Subcutaneous abdominal adipose tissue (tissue), 5 donors: ENCODE data around the gene ELAVL1.

Experiments
- H3K27ac ChIP-seq: one replicate; pipeline ENCODE4 v1.7.0; 2013; ENCODE audit warnings: low read depth, mild to moderate bottlenecking, inconsistent platforms, low read length, moderate library complexity
- H3K27me3 ChIP-seq, 5 donors: one replicate each; pipeline ENCODE4 v1.7.0; 2013; ENCODE audit warnings: low read length in 5 of 5, inconsistent platforms in 1 of 5; ENCODE audit not compliant: control insufficient read depth in 5 of 5, insufficient read depth in 4 of 5
- H3K36me3 ChIP-seq, 5 donors: one replicate each; pipeline ENCODE4 v1.7.0; 2013; ENCODE audit warnings: low read length in 5 of 5; ENCODE audit not compliant: control insufficient read depth in 5 of 5, insufficient read depth in 5 of 5
- H3K4me1 ChIP-seq, 5 donors: one replicate each; pipeline ENCODE4 v1.7.0; 2013; ENCODE audit warnings: low read length in 5 of 5, mild to moderate bottlenecking in 3 of 5, moderate library complexity in 1 of 5; ENCODE audit not compliant: control insufficient read depth in 5 of 5, insufficient read depth in 5 of 5
- H3K4me3 ChIP-seq, 5 donors: one replicate each; pipeline ENCODE4 v1.7.0; 2013; ENCODE audit warnings: low read length in 5 of 5, low read depth in 1 of 5
- H3K9ac ChIP-seq, 5 donors: one replicate each; pipeline ENCODE4 v1.7.0; 2013; ENCODE audit warnings: low read length in 5 of 5, mild to moderate bottlenecking in 4 of 5, moderate library complexity in 3 of 5
- H3K9me3 ChIP-seq, 5 donors: one replicate each; pipeline ENCODE4 v1.7.0; 2013; ENCODE audit warnings: low read length in 5 of 5; ENCODE audit not compliant: control insufficient read depth in 5 of 5
- donor health status: healthy.
- donor health status: healthy.
- donor health status: healthy.
- donor health status: healthy.
- donor health status: healthy.

ELAVL1 gene

GRCh38 chr19:7925171-7925851 is 80.1 kb downstream of the ELAVL1 start:
- no peaks in the 10 kb centered on the region for H3K9me3 ChIP-seq
- H3K27ac ChIP-seq, result no peak overlapping the region
- no peak overlapping the region for H3K9ac ChIP-seq
- peaks cover 14 to 61% (median 46%) of the 10 kb centered on the region in 5 donors for H3K4me1 ChIP-seq
- no peaks in the 10 kb centered on the region for H3K27me3 ChIP-seq
- H3K4me3 ChIP-seq, result peak overlapping the region in 3 of 5 donors; percentile 28 to 59 (median 42)
- peaks cover 0 to 19% (median 14%) of the 10 kb centered on the region in 5 donors for H3K36me3 ChIP-seq

- Histone ChIP-seq H3K36me3 (peaks cover 0 to 19% (median 12%) of the 10 kb centered on the region in 5 donors), H3K9ac (no peak overlapping the region), H3K9me3 (no peaks in the 10 kb centered on the region), H3K4me3 (peak overlapping the region in 1 of 5 donors; percentile 59), H3K27me3 (no peaks in the 10 kb centered on the region), H3K27ac (no peak overlapping the region), H3K4me1 (peaks cover 14 to 66% (median 50%) of the 10 kb centered on the region in 5 donors)
These were observed 80.7 kb downstream of the ELAVL1 start for GRCh38 chr19:7924651-7925170.

GRCh38 chr19:7924241-7924640 is 81.2 kb downstream of the ELAVL1 start:
- no peak overlapping the region for H3K27ac ChIP-seq
- no peaks in the 10 kb centered on the region for H3K27me3 ChIP-seq
- peaks cover 14 to 67% (median 53%) of the 10 kb centered on the region in 5 donors for H3K4me1 ChIP-seq
- H3K9ac ChIP-seq, result no peak overlapping the region
- no peaks in the 10 kb centered on the region for H3K9me3 ChIP-seq
- peaks cover 0 to 19% (median 12%) of the 10 kb centered on the region in 5 donors for H3K36me3 ChIP-seq
- no peak overlapping the region for H3K4me3 ChIP-seq

GRCh38 chr19:7923295-7924191 is 81.9 kb downstream of the ELAVL1 start:
- Histone ChIP-seq H3K36me3 (peaks cover 0 to 19% (median 12%) of the 10 kb centered on the region in 5 donors), H3K4me1 (peaks cover 11 to 64% (median 50%) of the 10 kb centered on the region in 5 donors), H3K27me3 (peaks cover 0 to 6% (median 6%) of the 10 kb centered on the region in 5 donors), H3K9ac (no peak overlapping the region), H3K4me3 (no peak overlapping the region), H3K9me3 (no peaks in the 10 kb centered on the region), H3K27ac (no peak overlapping the region)

GRCh38 chr19:7922836-7923195 is 82.6 kb downstream of the ELAVL1 start:
- no peaks in the 10 kb centered on the region for H3K9me3 ChIP-seq
- peaks cover 0 to 19% (median 12%) of the 10 kb centered on the region in 5 donors for H3K36me3 ChIP-seq
- no peak overlapping the region for H3K9ac ChIP-seq
- peaks cover 0 to 12% (median 9%) of the 10 kb centered on the region in 5 donors for H3K27me3 ChIP-seq
- H3K27ac ChIP-seq, result no peak overlapping the region
- H3K4me3 ChIP-seq, result no peak overlapping the region
- H3K4me1 ChIP-seq, result peaks cover 11 to 59% (median 45%) of the 10 kb centered on the region in 5 donors

GRCh38 chr19:7921967-7922835 is 83.2 kb downstream of the ELAVL1 start:
- peaks cover 11 to 59% (median 45%) of the 10 kb centered on the region in 5 donors for H3K4me1 ChIP-seq
- no peaks in the 10 kb centered on the region for H3K9me3 ChIP-seq
- H3K4me3 ChIP-seq, result peak overlapping the region in 4 of 5 donors; percentile 71 to 94 (median 81)
- H3K27me3 ChIP-seq, result peaks cover 4 to 18% (median 12%) of the 10 kb centered on the region in 5 donors
- H3K36me3 ChIP-seq, result peaks cover 0 to 19% (median 12%) of the 10 kb centered on the region in 5 donors
- H3K9ac ChIP-seq, result peak overlapping the region in 2 of 5 donors; percentile 79 to 83
- no peak overlapping the region for H3K27ac ChIP-seq

GRCh38 chr19:7921302-7921966 is 84.0 kb downstream of the ELAVL1 start:
- H3K27me3 ChIP-seq, result peaks cover 8 to 22% (median 15%) of the 10 kb centered on the region in 5 donors
- H3K9ac ChIP-seq, result peak overlapping the region; percentile 33 to 83 (median 70)
- H3K9me3 ChIP-seq, result no peaks in the 10 kb centered on the region
- H3K36me3 ChIP-seq, result peaks cover 0 to 15% (median 12%) of the 10 kb centered on the region in 5 donors
- peak overlapping the region; percentile 71 to 94 (median 83) for H3K4me3 ChIP-seq
- H3K27ac ChIP-seq, result peak overlapping the region; percentile 60
- H3K4me1 ChIP-seq, result peaks cover 11 to 57% (median 44%) of the 10 kb centered on the region in 5 donors

- peak overlapping the region; percentile 79 to 94 (median 83) for H3K4me3 ChIP-seq
- peaks cover 0 to 15% (median 12%) of the 10 kb centered on the region in 5 donors for H3K36me3 ChIP-seq
- H3K9ac ChIP-seq, result peak overlapping the region; percentile 33 to 83 (median 72)
- peak overlapping the region; percentile 60 for H3K27ac ChIP-seq
- peaks cover 12 to 24% (median 20%) of the 10 kb centered on the region in 5 donors for H3K27me3 ChIP-seq
- peaks cover 11 to 60% (median 47%) of the 10 kb centered on the region in 5 donors for H3K4me1 ChIP-seq
- H3K9me3 ChIP-seq, result no peaks in the 10 kb centered on the region
These were observed 84.7 kb downstream of the ELAVL1 start for GRCh38 chr19:7920519-7921301.
